DND-41 (cell line): ENCODE measurements around the gene CACNA1A.

Experiments used
- ATAC-seq: fragments of 200-7000 bp; cut with Tn5 transposase; 3 replicates; pipeline ENCODE4 v1.9.1; 2021; ENCODE audit warnings: low read depth; ENCODE audit not compliant: insufficient read depth
- DNase-seq: peaks from one replicate; pipeline ENCODE4 v3.0.0-alpha.2; 2020
- H2AFZ ChIP-seq: 2 replicates; pipeline ENCODE4 v1.6.0; 2012; ENCODE audit warnings: low read depth, low read length
- H3K27ac ChIP-seq: 2 replicates; pipeline ENCODE4 v1.5.1; 2012; ENCODE audit warnings: low read length, inconsistent platforms
- H3K27me3 ChIP-seq: fragments of 200-600 bp; sonication (generic); 2 replicates; pipeline ENCODE4 v1.6.0; 2012; ENCODE audit warnings: low read length, mild to moderate bottlenecking, inconsistent platforms; ENCODE audit not compliant: insufficient read depth, poor library complexity
- H3K36me3 ChIP-seq: 2 replicates; pipeline ENCODE4 v1.5.1; 2012; ENCODE audit warnings: low read length, inconsistent platforms; ENCODE audit not compliant: insufficient read depth
- H3K4me1 ChIP-seq: 2 replicates; pipeline ENCODE4 v1.5.1; 2012; ENCODE audit warnings: mild to moderate bottlenecking, low read length; ENCODE audit not compliant: insufficient read depth
- H3K4me2 ChIP-seq: 2 replicates; pipeline ENCODE4 v1.6.0; 2012; ENCODE audit warnings: mild to moderate bottlenecking, moderate library complexity, low read length, inconsistent platforms; ENCODE audit not compliant: insufficient read depth
- H3K4me3 ChIP-seq, 2 experiments: fragments of 200-600 bp in 1 of 2; shearing (Covaris generic) in 1 of 2; 2 replicates each; pipeline ENCODE4 v1.5.1; 2012 to 2016; ENCODE audit warnings: inconsistent platforms in 2 of 2, low read length in 2 of 2, mild to moderate bottlenecking in 2 of 2, low read depth in 1 of 2, moderate library complexity in 1 of 2
- H3K79me2 ChIP-seq: 2 replicates; pipeline ENCODE4 v1.6.0; 2012; ENCODE audit warnings: low read length, inconsistent platforms; ENCODE audit not compliant: insufficient read depth
- H3K9ac ChIP-seq: 2 replicates; pipeline ENCODE4 v1.6.0; 2012; ENCODE audit warnings: low read depth, mild to moderate bottlenecking, inconsistent platforms, low read length, moderate library complexity
- H3K9me3 ChIP-seq: 2 replicates; pipeline ENCODE4 v1.5.1; 2012; ENCODE audit warnings: low read length, moderate library complexity, mild to moderate bottlenecking, inconsistent platforms; ENCODE audit not compliant: insufficient read depth, severe bottlenecking
- H4K20me1 ChIP-seq: 2 replicates; pipeline ENCODE4 v1.6.0; 2012; ENCODE audit warnings: low read length; ENCODE audit not compliant: insufficient read depth
- EZH2 ChIP-seq: IDR thresholded peaks from 3 replicates; pipeline ENCODE4 v1.6.1; 2012; ENCODE audit warnings: borderline replicate concordance, low read depth, mild to moderate bottlenecking, moderate library complexity, low read length, inconsistent platforms; ENCODE audit not compliant: severe bottlenecking
- TF ChIP-seq, protein P1 (sequence below): IDR thresholded peaks from 2 replicates; pipeline ENCODE4 v1.5.1; 2012; ENCODE audit warnings: borderline replicate concordance, low read length, moderate library complexity, mild to moderate bottlenecking; ENCODE audit not compliant: poor library complexity, severe bottlenecking; ENCODE audit errors: extremely low read depth

Gene CACNA1A

GRCh38 chr19:13347367-13347766 lies 158.9 kb downstream of the CACNA1A start:
- no peaks in the 10 kb centered on the region for H3K27me3 ChIP-seq
- H3K36me3 ChIP-seq, result no peaks in the 10 kb centered on the region
- no peaks in the 10 kb centered on the region for H3K4me1 ChIP-seq
- H3K9me3 ChIP-seq, result peaks cover 8% of the 10 kb centered on the region
- no peaks in the 10 kb centered on the region for H3K79me2 ChIP-seq
- H4K20me1 ChIP-seq, result no peaks in the 10 kb centered on the region
- no peak for TF ChIP-seq EZH2
- TF ChIP-seq, protein P1, sequence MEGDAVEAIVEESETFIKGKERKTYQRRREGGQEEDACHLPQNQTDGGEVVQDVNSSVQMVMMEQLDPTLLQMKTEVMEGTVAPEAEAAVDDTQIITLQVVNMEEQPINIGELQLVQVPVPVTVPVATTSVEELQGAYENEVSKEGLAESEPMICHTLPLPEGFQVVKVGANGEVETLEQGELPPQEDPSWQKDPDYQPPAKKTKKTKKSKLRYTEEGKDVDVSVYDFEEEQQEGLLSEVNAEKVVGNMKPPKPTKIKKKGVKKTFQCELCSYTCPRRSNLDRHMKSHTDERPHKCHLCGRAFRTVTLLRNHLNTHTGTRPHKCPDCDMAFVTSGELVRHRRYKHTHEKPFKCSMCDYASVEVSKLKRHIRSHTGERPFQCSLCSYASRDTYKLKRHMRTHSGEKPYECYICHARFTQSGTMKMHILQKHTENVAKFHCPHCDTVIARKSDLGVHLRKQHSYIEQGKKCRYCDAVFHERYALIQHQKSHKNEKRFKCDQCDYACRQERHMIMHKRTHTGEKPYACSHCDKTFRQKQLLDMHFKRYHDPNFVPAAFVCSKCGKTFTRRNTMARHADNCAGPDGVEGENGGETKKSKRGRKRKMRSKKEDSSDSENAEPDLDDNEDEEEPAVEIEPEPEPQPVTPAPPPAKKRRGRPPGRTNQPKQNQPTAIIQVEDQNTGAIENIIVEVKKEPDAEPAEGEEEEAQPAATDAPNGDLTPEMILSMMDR, result no peak
- no peak overlapping the region for H3K4me2 ChIP-seq
- no peak overlapping the region for H3K27ac ChIP-seq
- no peak for ATAC-seq
- no peak overlapping the region for H2AFZ ChIP-seq
- no peak overlapping the region for H3K4me3 ChIP-seq
- no peak overlapping the region for H3K9ac ChIP-seq
- no peak for DNase-seq

DNA sequence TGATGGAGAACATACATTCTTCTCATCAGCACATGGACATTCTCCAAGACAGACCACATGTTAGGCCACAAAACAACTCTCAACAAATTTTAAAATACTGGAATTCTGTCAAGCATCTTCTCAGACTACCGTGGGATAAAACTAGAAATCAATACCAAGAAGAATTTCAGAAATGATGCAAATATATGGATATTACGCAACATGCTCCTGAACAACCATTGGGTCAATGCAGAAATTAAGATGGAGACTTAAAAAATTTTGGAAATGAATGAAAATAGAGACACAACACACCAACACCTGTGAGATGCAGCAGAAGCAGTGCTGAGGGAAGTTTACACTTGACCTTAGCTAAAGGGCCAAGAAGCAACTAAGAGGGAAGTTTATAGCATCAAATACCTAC lies 162.8 kb downstream of the CACNA1A start:
- Histone ChIP-seq H3K4me3 (no peak overlapping the region), H3K9me3 (no peaks in the 10 kb centered on the region), H3K9ac (no peak overlapping the region), H4K20me1 (no peaks in the 10 kb centered on the region), H3K4me1 (no peaks in the 10 kb centered on the region), H3K4me2 (no peak overlapping the region), H3K27me3 (no peaks in the 10 kb centered on the region), H3K27ac (no peak overlapping the region), H3K79me2 (no peaks in the 10 kb centered on the region), H2AFZ (no peak overlapping the region), H3K36me3 (no peaks in the 10 kb centered on the region)
- no peak for TF ChIP-seq EZH2
- TF ChIP-seq, protein P1, result no peak
- no peak for ATAC-seq
- no peak for DNase-seq

- Histone ChIP-seq H3K36me3 (no peaks in the 10 kb centered on the region), H3K4me3 (no peak overlapping the region), H3K27ac (no peak overlapping the region), H4K20me1 (no peaks in the 10 kb centered on the region), H3K4me2 (no peak overlapping the region), H3K9ac (no peak overlapping the region), H3K79me2 (no peaks in the 10 kb centered on the region), H3K9me3 (no peaks in the 10 kb centered on the region), H3K4me1 (no peaks in the 10 kb centered on the region), H3K27me3 (no peaks in the 10 kb centered on the region), H2AFZ (no peak overlapping the region)
- ATAC-seq (no peak), DNase-seq (no peak)
- TF ChIP-seq, protein P1, result no peak
- TF ChIP-seq EZH2, result no peak
These were observed 163.6 kb downstream of the CACNA1A start for GRCh38 chr19:13342672-13343071.

GRCh38 chr19:13339869-13340268 lies 166.4 kb downstream of the CACNA1A start:
- Histone ChIP-seq H3K4me3 (no peak overlapping the region), H3K4me2 (no peak overlapping the region), H3K9me3 (peaks cover 8% of the 10 kb centered on the region)

More at GRCh38 chr19:13339869-13340268, 166.4 kb downstream of the CACNA1A start:
- H2AFZ ChIP-seq, result no peak overlapping the region
- H3K4me1 ChIP-seq, result no peaks in the 10 kb centered on the region
- H4K20me1 ChIP-seq, result no peaks in the 10 kb centered on the region
- ATAC-seq (no peak), DNase-seq (no peak)
- H3K79me2 ChIP-seq, result no peaks in the 10 kb centered on the region
- no peaks in the 10 kb centered on the region for H3K36me3 ChIP-seq
- H3K27ac ChIP-seq, result no peak overlapping the region
- no peaks in the 10 kb centered on the region for H3K27me3 ChIP-seq
- H3K9ac ChIP-seq, result no peak overlapping the region
- TF ChIP-seq EZH2, result no peak
- TF ChIP-seq, protein P1, result no peak
